HG03342 (cell line): Measurements from ENCODE around the gene ASPG.

ENCODE experiments used
- ATAC-seq: cut with Tn5 transposase; IDR thresholded peaks from one replicate; pipeline ENCODE4 v1.9.1; 2021; ENCODE audit warnings: mild to moderate bottlenecking, moderate library complexity; ENCODE audit not compliant: unreplicated experiment

ASPG gene

DNA sequence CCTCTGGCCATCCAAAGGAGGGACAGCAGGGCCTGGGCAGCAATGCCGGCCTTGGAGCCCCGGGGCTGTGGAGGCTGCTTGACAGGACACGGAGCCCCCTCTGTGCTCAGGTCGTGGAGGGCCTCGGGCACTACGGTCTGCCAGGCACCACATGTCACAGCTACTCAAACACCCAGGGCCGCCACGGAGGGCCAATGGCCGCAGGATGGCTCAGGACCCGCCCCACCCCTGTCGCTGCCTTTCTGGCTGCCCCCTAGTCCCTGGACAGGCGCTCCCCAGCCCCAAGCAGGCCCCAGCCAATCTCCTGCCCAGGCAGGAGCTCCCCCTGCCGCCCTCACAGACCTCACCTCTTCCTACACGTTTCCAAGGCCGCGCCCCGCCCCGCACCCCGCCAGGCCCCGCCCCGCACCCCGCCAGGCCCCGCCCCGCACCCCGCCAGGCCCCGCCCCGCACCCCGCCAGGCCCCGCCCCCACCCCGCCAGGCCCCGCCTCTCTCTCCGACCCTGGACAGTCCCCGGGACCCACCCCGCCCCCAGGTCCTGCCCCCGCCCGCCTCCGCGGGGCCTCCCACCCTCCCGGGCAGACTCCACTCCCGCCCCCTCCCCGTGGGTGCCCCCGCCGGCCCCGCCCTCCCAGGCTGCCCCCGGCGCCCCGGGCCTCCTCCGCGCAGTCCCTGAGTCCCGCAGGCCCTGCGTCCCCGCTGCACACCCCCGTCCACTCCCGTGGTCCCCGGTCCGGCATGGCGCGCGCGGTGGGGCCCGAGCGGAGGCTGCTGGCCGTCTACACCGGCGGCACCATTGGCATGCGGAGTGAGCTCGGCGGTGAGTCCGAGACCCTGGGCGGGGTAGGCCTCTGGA, at the start of gene ASPG:
Gene ASPG, plus strand, starts transcription at position 669 of the 857 bp plus-strand sequence. Its CDS starts 71 bp downstream, at position 740.
- no peak for ATAC-seq

- no peak for ATAC-seq
These were observed 49.3 kb upstream of the ASPG start for GRCh38 chr14:104036212-104036611.

- no peak for ATAC-seq
These were observed 48.4 kb upstream of the ASPG start for GRCh38 chr14:104037074-104037473.

DNA sequence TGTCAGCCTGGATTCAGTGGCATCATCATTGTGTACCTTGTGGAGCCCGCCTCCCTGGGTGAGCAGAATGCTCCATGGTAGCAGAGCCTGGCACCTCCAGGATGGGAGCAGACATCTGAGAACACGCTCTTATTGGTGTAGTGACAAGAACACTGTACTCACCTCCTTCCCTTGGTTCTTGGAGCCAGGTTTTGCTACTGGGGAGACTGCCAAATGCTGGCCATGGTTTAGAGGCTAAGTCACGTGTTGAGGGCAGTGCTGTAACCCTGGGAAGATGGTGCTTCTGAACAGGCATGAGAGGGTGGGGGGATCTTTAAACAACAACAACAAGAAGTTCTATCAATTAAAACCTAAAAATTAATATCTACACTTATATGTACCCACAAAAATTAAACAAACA, 47.6 kb upstream of the ASPG start:
- no peak for ATAC-seq

DNA sequence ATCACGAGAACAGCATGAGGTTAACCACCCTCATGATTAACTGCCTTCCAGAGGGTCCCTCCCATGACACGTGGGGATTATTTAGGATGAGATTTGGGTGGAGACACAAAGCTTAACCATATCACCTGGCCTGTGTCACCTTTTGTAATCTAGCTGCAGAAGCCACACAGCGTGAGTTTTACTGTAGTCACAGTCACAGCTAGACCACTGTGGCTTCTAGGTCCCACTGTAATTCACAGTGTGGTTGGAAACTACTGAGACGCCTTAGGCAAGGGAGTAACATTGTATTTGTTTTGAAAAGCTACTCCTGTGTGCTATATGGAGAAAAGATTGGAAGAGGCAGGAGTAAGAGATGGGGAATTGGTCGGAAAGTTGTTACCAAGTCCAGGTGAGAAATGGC, 46.3 kb upstream of the ASPG start:
- no peak for ATAC-seq

DNA sequence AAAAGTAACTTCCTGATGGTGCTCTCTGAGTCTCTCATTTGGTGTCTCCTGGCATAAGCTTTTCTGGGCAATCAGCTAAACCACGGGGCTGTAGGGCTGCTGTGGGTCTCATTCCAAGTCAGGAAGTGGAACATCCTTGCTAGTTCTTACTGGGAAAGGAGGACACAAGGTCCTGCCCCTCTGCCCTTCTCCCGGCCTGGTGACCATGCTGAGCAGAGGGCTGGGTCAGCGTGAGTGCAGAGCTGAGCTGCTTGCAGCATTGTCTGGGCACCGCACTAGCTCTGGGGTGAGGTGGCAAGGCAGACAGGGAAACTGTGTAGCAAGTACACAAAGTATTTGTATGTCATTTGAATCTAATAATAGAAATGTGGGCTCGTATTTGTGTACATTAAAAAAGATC, 45.0 kb upstream of the ASPG start:
- no peak for ATAC-seq

DNA sequence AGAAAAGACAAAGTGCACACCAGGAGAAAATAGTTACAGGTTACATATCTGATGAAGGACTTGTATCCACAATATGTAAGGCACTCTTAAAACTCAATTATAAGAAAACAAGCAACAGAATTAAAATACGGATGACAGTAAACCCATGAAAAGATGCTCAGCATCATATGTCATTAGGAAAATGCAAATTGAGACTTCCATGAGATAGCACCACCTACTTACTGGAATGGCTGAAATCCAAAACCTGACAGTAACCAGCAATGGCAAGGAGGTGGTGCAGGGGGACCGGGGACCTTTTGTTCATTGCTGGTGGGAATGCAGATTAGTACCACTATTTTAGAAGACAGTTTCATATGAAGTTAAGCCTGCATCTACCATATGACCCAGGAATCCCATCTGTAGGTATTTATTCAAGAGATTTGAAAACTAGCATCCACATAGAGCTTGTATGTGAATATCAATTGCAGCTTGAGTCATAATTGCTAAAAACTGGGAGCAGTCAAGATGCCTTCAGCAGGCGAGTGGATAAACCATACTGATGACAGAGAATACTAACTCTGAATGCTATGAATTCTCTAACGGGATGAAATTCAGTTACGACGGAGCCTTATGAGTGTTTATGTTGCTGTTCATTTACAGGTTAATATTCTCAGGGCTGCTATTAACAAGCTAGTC, 43.9 kb upstream of the ASPG start:
- no peak for ATAC-seq

- ATAC-seq: no peak
These were observed 41.5 kb upstream of the ASPG start for GRCh38 chr14:104044016-104044415.

DNA sequence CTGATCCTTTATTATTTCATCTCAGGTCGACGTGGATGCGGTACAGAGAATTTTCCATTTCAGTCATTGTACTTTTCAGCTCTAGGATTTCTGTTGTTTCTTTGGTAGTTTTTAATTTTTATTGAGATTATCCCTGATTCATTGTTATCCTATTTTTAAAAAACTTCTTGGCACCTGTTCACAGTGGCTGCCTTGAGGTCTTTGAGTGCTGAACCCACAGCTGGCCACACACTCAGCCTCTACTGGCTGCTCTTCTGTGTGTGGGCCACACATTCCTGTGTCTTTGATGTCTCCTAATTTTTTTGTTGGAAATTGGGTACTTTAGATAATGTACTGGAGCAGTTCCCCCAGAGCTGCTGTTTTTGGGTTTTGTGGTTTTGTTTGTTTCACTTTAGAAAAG, 37.7 kb upstream of the ASPG start:
- ATAC-seq: no peak

DNA sequence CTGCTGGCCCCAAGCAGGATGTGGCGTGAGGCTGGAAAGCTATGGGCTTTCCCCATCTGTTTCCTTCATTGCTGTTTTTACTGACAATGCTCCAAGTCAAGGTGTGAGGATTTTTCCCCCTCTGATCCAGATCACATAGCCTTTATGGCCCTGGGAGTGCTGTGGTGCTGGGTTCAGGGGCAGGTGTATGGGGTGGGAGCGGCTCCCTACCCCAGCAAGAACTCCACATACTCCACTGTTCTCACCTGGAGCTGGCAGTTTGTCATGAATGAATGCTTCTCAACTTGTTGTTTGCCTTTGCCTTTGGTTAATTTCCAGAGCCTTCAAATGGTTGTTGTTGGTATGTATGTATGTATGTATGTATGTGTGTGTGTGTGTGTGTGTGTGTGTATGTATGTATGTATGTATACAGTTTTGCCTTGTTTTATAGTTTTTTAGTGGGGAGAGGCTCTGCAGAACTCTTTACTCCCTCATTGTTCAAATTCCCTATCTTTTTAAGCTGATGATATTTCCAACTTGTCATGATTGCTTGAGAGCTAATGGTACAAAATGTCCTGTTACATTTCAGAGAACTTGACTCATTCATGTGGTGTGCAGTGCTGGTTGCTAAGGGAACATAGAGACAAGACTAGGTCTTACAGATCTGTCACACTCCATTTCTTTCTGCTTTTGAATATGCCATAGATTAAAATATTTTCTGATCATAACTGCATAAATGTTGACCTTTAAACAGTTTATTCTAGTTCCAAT, 36.6 kb upstream of the ASPG start:
- no peak for ATAC-seq

DNA sequence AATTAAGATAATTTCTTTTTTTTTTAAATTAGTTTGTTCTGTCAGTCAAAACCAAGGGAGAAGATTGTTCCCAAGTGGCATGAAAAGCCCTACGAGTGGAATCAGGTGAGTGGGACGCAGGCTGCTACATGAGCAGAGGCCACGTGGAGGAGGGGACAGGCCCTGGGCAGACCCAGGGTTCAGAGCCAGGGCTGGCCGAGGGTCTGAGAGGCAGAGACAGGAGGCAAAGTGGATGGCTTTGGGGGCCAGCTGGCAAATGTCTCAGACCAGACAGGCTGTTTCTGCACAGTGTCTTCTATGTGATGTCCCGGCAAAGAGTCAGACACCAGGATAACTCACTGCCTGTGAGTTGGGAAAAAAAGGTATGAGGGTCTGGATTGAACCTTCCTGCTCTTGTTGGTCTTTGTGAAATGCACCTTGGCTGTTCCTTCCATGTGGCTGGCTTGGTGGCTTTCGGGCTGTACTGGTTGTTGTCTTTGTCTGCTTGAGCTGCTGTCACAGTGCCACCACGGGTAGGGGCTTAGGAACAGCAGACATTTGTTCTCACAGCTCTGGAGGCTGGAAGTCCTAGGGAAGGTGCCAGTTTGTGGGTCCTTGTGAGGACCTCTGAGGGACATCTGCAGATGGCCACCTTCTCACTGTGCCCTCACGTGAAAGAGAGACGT, 35.8 kb upstream of the ASPG start:
- no peak for ATAC-seq

GRCh38 chr14:104051092-104051813, 34.2 kb upstream of the ASPG start:
- ATAC-seq: no peak

GRCh38 chr14:104054222-104054905, 31.1 kb upstream of the ASPG start:
- no peak for ATAC-seq

DNA sequence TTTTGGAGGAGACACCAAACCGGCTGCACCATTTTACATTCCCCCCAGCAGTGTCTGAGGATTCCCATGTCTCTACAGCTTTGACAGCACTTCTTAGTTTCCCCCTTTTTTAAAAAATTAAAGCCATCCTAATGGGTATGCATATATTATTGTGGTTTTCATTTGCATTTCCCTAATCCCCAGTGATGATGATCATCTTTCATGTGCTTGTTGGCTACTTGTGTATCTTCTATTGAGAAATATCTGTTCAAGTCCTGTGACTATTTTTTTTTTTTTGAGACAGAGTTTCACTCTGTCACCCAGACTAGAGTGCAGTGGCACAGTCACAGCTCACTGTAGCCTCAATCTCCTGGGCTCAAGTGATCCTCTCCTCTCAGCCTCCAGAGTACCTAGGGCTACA, 23.2 kb upstream of the ASPG start:
- no peak for ATAC-seq

GRCh38 chr14:104064003-104064402, 21.5 kb upstream of the ASPG start:
- no peak for ATAC-seq

DNA sequence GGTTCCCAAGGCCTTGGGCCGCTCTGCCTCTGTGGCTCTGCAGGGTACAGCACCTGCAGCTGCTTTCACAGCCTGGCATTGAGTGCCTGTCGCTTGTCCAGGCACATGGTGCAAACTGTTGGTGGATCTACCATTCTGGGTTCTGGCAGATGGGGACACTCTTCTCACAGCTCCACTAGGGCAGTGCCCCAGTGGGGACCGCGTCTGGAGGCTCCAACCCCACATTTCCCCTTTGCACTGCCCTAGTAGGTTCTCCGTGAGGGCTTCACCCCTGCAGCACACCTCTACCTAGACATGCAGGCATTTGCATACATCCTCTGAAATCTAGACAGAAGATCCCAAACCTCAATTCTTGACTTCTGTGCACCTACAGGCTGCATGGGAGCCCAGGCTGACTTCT, 19.2 kb upstream of the ASPG start:
- no peak for ATAC-seq

DNA sequence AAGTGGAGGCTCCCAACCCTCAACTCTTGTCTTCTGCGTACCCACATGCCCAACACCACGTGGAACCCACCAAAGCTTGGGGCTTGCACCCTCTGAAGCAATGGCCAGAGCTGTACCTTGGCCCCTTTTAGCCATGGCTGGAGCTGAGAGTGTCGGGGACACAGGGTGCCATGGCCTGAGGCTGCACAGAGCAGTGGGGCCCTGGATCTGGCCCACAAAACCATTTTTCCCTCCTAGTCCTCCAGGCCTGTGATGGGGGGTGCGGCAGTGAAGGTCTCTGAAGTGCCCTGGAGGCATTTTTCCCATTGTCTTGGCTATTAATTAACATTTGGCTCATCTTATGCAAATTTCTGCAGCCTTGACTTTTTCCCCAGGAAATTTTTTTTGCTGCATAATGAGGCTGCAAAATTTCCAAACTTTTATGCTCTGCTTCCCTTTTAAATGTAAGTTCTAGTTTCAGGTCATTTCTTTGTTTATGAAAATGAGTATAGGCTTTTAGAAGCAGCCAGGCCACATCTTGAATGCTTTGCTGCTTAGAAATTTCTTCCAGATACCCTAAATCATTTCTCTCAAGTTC, 18.7 kb upstream of the ASPG start:
- ATAC-seq: no peak

GRCh38 chr14:104069541-104069940, 16.0 kb upstream of the ASPG start:
- ATAC-seq: no peak

- no peak for ATAC-seq
These were observed 12.9 kb upstream of the ASPG start for GRCh38 chr14:104072586-104072985.

DNA sequence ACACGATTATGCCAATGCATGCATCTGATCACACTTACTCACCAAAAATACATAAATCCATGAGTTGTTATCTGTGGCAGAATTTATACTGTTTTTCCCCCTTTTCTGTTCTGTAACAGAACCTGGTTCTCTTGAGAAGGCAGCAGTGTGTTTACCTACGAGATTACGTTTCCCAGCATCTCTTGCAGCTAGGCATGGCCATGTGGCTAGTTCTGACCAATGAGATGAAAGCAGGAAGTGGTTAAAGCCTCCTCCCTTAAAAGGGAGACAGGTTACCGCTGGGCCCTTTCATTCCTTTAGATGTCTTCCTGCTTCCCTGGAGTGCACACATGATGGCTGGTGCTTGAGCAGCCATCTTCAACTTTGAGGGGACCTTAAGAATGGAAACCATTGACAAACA, 11.7 kb upstream of the ASPG start:
- ATAC-seq: no peak
